Measurements from ENCODE around the gene SPAG6.

The SPAG6 gene

DNA sequence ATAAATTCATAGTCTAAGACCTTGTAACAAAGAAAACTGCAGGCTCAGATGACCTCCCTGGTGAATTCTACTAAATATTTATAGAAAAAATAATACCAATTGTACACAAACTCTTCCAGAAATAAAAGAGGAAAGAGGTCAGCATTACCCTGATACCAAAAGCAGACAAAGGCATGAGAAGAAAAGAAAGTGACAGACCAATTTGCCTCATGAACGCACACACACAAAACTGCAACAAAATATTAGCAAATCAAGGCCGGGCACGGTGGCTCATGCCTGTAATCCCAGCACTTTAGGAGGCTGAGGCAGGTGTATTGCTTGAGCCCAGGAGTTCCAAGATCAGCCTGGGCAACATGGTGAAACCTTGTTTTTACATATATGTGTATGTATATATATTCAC is 41.8 kb upstream of the SPAG6 start:
- ATAC-seq, result no peak
- TF ChIP-seq ZFP3 (CRISPR knock-in tag; IDR thresholded peaks at IDR 0.05) (no peak), ZNF8 (CRISPR knock-in tag; IDR thresholded peaks at IDR 0.05) (no peak), CSDC2 (CRISPR knock-in tag; IDR thresholded peaks at IDR 0.05) (no peak), GLIS3 (CRISPR knock-in tag; IDR thresholded peaks at IDR 0.05) (no peak), BACH2 (CRISPR knock-in tag; IDR thresholded peaks at IDR 0.05; ENCODE audit: borderline replicate concordance) (no peak), PPARA (CRISPR knock-in tag; IDR thresholded peaks at IDR 0.05; ENCODE audit: borderline replicate concordance) (no peak), ZC3H10 (CRISPR knock-in tag; IDR thresholded peaks at IDR 0.05) (no peak), TCF4 (CRISPR knock-in tag; IDR thresholded peaks at IDR 0.05; ENCODE audit: borderline replicate concordance) (no peak), ZNF565 (CRISPR knock-in tag; conservative IDR thresholded peaks at IDR 0.05; ENCODE audit: low read depth) (no peak), SNAI2 (CRISPR knock-in tag; IDR thresholded peaks at IDR 0.05) (no peak), ZFP30 (CRISPR knock-in tag; IDR thresholded peaks at IDR 0.05) (no peak)
- TF ChIP-seq, protein P1, sequence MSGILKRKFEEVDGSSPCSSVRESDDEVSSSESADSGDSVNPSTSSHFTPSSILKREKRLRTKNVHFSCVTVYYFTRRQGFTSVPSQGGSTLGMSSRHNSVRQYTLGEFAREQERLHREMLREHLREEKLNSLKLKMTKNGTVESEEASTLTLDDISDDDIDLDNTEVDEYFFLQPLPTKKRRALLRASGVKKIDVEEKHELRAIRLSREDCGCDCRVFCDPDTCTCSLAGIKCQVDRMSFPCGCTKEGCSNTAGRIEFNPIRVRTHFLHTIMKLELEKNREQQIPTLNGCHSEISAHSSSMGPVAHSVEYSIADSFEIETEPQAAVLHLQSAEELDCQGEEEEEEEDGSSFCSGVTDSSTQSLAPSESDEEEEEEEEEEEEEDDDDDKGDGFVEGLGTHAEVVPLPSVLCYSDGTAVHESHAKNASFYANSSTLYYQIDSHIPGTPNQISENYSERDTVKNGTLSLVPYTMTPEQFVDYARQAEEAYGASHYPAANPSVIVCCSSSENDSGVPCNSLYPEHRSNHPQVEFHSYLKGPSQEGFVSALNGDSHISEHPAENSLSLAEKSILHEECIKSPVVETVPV (CRISPR knock-in tag; IDR thresholded peaks at IDR 0.05), result no peak
- TF ChIP-seq, protein P2, sequence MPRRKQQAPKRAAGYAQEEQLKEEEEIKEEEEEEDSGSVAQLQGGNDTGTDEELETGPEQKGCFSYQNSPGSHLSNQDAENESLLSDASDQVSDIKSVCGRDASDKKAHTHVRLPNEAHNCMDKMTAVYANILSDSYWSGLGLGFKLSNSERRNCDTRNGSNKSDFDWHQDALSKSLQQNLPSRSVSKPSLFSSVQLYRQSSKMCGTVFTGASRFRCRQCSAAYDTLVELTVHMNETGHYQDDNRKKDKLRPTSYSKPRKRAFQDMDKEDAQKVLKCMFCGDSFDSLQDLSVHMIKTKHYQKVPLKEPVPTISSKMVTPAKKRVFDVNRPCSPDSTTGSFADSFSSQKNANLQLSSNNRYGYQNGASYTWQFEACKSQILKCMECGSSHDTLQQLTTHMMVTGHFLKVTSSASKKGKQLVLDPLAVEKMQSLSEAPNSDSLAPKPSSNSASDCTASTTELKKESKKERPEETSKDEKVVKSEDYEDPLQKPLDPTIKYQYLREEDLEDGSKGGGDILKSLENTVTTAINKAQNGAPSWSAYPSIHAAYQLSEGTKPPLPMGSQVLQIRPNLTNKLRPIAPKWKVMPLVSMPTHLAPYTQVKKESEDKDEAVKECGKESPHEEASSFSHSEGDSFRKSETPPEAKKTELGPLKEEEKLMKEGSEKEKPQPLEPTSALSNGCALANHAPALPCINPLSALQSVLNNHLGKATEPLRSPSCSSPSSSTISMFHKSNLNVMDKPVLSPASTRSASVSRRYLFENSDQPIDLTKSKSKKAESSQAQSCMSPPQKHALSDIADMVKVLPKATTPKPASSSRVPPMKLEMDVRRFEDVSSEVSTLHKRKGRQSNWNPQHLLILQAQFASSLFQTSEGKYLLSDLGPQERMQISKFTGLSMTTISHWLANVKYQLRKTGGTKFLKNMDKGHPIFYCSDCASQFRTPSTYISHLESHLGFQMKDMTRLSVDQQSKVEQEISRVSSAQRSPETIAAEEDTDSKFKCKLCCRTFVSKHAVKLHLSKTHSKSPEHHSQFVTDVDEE (CRISPR knock-in tag; IDR thresholded peaks at IDR 0.05), result no peak
- TF ChIP-seq, protein P3, sequence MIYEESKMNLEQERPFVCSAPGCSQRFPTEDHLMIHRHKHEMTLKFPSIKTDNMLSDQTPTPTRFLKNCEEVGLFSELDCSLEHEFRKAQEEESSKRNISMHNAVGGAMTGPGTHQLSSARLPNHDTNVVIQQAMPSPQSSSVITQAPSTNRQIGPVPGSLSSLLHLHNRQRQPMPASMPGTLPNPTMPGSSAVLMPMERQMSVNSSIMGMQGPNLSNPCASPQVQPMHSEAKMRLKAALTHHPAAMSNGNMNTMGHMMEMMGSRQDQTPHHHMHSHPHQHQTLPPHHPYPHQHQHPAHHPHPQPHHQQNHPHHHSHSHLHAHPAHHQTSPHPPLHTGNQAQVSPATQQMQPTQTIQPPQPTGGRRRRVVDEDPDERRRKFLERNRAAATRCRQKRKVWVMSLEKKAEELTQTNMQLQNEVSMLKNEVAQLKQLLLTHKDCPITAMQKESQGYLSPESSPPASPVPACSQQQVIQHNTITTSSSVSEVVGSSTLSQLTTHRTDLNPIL (CRISPR knock-in tag; IDR thresholded peaks at IDR 0.05; ENCODE audit: low read depth), result no peak

DNA sequence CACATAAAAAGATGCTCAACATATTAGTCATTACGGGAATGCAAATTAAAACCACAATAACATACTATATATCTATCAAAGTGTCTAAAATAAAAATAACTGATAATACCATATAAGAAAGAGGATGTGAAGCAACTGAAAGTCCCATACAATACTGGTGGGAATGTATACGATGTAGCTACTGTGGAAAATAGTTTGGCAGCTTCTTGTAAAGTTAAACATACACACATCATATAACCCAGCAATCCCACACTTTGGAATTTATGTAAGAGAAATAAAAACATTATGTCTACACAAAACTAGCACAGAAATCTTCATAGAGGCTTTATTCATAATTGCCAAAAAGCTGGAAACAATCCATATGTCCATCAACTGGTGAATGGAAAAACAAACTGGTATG is 39.6 kb upstream of the SPAG6 start:
- ATAC-seq, result no peak
- TF ChIP-seq OSR1 (CRISPR knock-in tag; IDR thresholded peaks at IDR 0.05), result no peak
- TF ChIP-seq, protein P4, sequence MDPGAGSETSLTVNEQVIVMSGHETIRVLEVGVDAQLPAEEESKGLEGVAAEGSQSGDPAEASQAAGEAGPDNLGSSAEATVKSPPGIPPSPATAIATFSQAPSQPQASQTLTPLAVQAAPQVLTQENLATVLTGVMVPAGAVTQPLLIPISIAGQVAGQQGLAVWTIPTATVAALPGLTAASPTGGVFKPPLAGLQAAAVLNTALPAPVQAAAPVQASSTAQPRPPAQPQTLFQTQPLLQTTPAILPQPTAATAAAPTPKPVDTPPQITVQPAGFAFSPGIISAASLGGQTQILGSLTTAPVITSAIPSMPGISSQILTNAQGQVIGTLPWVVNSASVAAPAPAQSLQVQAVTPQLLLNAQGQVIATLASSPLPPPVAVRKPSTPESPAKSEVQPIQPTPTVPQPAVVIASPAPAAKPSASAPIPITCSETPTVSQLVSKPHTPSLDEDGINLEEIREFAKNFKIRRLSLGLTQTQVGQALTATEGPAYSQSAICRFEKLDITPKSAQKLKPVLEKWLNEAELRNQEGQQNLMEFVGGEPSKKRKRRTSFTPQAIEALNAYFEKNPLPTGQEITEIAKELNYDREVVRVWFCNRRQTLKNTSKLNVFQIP (CRISPR knock-in tag; IDR thresholded peaks at IDR 0.05; ENCODE audit: borderline replicate concordance, low read depth), result no peak
- no peak for TF ChIP-seq ZFP30 (CRISPR knock-in tag; IDR thresholded peaks at IDR 0.05)
- no peak for TF ChIP-seq TOX (CRISPR knock-in tag; IDR thresholded peaks at IDR 0.05; ENCODE audit: borderline replicate concordance)
- TF ChIP-seq, protein P5, sequence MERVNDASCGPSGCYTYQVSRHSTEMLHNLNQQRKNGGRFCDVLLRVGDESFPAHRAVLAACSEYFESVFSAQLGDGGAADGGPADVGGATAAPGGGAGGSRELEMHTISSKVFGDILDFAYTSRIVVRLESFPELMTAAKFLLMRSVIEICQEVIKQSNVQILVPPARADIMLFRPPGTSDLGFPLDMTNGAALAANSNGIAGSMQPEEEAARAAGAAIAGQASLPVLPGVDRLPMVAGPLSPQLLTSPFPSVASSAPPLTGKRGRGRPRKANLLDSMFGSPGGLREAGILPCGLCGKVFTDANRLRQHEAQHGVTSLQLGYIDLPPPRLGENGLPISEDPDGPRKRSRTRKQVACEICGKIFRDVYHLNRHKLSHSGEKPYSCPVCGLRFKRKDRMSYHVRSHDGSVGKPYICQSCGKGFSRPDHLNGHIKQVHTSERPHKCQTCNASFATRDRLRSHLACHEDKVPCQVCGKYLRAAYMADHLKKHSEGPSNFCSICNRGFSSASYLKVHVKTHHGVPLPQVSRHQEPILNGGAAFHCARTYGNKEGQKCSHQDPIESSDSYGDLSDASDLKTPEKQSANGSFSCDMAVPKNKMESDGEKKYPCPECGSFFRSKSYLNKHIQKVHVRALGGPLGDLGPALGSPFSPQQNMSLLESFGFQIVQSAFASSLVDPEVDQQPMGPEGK (CRISPR knock-in tag; IDR thresholded peaks at IDR 0.05; ENCODE audit: borderline replicate concordance), result no peak
- TF ChIP-seq, protein P3 (CRISPR knock-in tag; IDR thresholded peaks at IDR 0.05; ENCODE audit: low read depth), result no peak
- no peak for TF ChIP-seq ESRRG (CRISPR knock-in tag; IDR thresholded peaks at IDR 0.05)

DNA sequence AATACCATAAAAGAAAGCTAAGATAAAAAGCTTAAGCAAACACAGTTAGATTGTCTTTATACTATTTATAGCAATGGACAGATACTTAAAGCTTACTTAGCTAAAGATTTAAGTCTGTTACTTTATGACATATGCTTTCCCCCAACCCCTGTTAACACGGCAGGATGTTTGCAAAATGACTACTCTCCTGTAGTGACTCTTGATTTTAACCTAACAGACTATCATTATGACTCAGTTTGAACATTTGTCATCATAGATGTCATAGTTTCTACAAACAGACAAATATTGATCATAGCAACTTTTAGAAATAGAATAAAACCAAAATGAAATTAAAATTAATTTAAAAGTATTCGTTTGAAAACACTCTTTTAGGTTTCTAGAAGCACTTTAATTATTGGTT is 36.9 kb upstream of the SPAG6 start:
- ATAC-seq, result no peak
- TF ChIP-seq, protein P1 (CRISPR knock-in tag; IDR thresholded peaks at IDR 0.05), result no peak
- TF ChIP-seq ISL1 (CRISPR knock-in tag; IDR thresholded peaks at IDR 0.05), result no peak
- TF ChIP-seq, protein P3 (CRISPR knock-in tag; IDR thresholded peaks at IDR 0.05; ENCODE audit: low read depth), result no peak
- TF ChIP-seq ZC3H10 (CRISPR knock-in tag; IDR thresholded peaks at IDR 0.05), result no peak
- TF ChIP-seq ZFP30 (CRISPR knock-in tag; IDR thresholded peaks at IDR 0.05), result no peak
- TF ChIP-seq ESRRG (CRISPR knock-in tag; IDR thresholded peaks at IDR 0.05), result no peak
- no peak for TF ChIP-seq SNAI2 (CRISPR knock-in tag; IDR thresholded peaks at IDR 0.05)
- TF ChIP-seq RARB (CRISPR knock-in tag; IDR thresholded peaks at IDR 0.05), result no peak
- no peak for TF ChIP-seq BACH2 (CRISPR knock-in tag; IDR thresholded peaks at IDR 0.05; ENCODE audit: borderline replicate concordance)
- TF ChIP-seq, protein P4 (CRISPR knock-in tag; IDR thresholded peaks at IDR 0.05; ENCODE audit: borderline replicate concordance, low read depth), result no peak
- no peak for TF ChIP-seq CSDC2 (CRISPR knock-in tag; IDR thresholded peaks at IDR 0.05)
- no peak for TF ChIP-seq ZNF8 (CRISPR knock-in tag; IDR thresholded peaks at IDR 0.05)
- no peak for TF ChIP-seq ZNF565 (CRISPR knock-in tag; conservative IDR thresholded peaks at IDR 0.05; ENCODE audit: low read depth)
- TF ChIP-seq OSR1 (CRISPR knock-in tag; IDR thresholded peaks at IDR 0.05), result no peak
- no peak for TF ChIP-seq GLIS3 (CRISPR knock-in tag; IDR thresholded peaks at IDR 0.05)

All from SK-N-SH treated with all-trans-retinoic acid at 6 μM for 48 hours (cell line).